ENCODE data around the gene NUDT13.
"Not testable (repeated sequence)": the region's sequence is repeated elsewhere in the genome, so short reads cannot be mapped to it uniquely, and the experiment has no call there.

The NUDT13 gene

GRCh38 chr10:73099141-73099540 is 11.1 kb upstream of the NUDT13 start:
- DNase-seq (ENCODE audit: low read depth, low spot score): no peak

GRCh38 chr10:73106301-73106700 is 4.0 kb upstream of the NUDT13 start:
- DNase-seq (ENCODE audit: low read depth, low spot score): no peak

GRCh38 chr10:73109248-73109652 is 1.0 kb upstream of the NUDT13 start:
- not testable (repeated sequence) for DNase-seq (ENCODE audit: low read depth, low spot score)

DNA sequence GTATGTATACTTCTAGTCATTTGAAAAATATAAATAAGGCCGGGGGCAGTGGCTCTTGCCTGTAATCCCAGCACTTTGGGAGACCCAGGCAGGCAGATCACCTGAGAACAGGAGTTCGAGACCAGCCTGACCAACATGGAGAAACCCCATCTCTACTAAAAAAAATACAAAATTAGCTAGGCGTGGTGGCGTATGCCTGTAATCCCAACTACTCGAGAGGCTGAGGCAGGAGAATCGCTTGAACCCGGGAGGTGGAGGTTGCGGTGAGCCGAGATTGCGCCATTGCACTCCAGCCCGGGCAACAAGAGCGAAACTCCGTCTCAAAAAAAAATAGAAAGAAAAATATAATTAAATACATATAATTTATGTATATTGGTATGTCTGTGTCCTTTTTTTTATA is 1.8 kb downstream of the NUDT13 start:
- DNase-seq (ENCODE audit: low read depth, low spot score): not testable (repeated sequence)

GRCh38 chr10:73113551-73113950 is 3.3 kb downstream of the NUDT13 start:
- DNase-seq (ENCODE audit: low read depth, low spot score): no peak

- DNase-seq (ENCODE audit: low read depth, low spot score): no peak
Measured at GRCh38 chr10:73116017-73116416, 5.8 kb downstream of the NUDT13 start.

DNA sequence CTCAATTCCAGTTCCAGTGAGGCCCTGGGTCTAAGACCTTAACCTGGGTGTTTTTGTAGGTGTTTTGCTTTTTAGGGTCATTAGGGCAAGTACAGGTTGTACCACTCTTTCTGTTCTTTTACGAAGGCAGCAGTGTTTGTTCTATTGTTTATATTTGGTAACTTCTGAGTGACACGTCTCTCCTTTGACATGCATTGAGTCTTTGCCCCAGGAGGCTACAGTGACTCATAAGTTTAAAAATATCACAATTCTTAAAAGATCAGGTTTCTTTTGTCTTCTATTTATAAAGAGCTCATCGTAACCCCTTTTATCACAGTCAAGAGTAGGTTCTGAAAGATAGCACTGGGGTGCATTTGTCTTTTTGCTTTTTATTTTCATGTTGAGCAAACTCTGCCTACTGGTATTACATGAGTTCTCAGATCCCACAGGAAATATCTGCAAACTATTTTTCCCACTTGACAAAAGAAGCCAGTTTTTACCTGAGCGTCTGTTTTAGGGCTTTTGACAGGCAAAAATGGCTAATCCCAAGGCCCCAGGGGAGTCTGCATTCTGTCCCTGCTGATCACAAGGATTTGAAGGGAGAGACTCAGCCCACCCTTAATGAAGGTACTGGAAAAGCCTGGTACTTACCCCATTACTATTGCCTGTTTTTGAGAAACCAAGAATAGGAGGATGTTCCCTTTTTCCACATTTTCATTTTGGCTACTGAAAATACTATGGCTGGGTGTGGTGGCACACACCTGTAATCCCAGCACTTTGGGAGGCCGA is 7.9 kb downstream of the NUDT13 start:
- DNase-seq (ENCODE audit: low read depth, low spot score): no peak

DNA sequence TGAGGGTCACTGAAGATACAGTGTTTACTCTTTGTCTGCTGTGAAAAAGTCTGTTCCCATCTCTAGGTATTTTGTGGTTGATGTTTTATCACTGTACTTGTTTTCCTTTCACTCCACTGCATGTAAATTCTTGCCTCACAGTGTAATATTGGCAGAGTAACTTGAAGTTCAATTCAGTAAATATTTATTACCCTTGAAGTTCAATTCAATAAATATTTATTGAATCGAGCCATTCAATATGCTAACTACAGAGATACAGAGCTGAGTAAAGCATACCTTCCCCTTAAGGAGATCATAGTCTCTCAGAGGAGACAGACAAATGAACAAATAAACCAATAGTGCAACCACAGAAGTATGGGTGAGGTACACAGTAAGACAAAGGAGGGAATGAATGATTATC is 9.2 kb downstream of the NUDT13 start:
- no peak for DNase-seq (ENCODE audit: low read depth, low spot score)

- DNase-seq (ENCODE audit: low read depth, low spot score): no peak
Measured at GRCh38 chr10:73119952-73120351, 9.7 kb downstream of the NUDT13 start.

DNA sequence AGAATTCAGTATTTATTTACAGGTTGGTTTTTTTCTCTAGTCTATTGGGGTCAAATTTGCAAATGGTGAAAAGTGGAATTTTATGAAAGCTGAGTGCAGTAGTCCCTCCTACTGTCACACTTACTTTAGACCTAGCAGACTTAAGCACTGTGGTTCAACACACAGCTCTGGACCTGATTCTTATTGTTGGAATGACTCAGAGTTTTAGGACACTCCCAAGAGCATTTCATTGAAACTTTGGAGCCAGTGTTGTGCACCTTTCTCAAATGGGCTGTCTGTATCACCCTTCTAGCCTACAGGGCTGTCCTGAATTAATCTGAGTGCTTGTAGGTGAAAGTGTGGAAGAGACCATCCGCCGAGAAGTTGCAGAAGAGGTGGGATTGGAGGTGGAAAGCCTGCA is 16.1 kb downstream of the NUDT13 start:
- DNase-seq (ENCODE audit: low read depth, low spot score): no peak

- no peak for DNase-seq (ENCODE audit: low read depth, low spot score)
Measured at GRCh38 chr10:73131301-73131700, 21.0 kb downstream of the NUDT13 start.

DNA sequence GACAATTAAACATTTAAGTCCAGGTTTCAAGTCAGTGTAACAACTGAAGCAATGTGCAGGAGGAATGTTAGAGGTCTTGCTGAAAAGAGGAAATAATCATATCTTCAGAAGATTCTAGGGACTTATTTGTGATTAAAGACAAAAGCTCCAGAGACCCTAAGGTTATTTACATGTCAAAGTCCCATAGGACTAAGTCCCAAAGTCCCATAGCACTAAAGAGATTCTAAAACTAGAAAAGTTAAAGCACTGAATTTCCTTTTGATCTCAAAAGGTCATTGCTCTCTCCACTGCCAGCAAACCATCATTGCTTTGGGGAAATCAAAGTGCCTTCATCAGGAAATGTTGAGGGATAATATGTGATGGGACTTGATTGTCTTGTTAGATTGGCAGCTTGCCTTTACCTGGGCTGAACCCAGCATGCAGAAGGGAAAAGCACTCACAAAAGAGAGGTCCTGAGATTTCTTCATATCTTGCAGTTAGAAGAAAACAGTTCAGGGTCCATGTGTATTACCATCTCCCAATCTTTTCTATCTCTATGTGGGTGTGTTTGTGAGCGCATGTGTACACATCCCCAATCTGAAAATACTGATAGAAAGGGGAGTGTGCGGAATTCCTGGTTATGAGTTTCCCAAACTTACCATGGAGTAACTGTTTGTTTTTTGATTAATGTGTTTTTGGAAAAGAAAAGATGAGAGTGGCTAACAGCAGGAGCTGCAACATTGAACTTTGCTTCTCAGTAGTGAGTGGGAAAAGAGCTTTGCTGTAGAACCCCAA is 21.8 kb downstream of the NUDT13 start:
- DNase-seq (ENCODE audit: low read depth, low spot score): no peak

- DNase-seq (ENCODE audit: low read depth, low spot score): no peak
Measured at GRCh38 chr10:73134727-73135126, 24.5 kb downstream of the NUDT13 start.

DNA sequence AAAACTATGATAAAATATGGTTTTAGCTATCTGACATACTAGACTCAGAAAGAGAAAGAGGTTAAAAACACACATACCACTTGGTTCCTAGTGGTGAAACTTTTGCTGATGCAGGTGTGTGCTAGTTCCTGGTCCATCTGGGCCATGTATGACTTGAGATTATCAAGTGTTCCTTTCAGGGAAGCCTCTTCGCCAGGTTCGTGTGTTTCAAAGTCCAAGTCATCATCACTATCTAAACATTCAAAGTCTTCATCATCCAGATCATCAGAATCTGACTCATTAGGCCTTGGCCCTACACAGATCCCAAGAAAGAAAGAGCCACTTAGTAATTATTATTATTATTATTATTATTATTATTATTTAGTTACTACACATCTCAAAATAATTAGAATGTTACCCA is 26.4 kb downstream of the NUDT13 start:
- DNase-seq (ENCODE audit: low read depth, low spot score): no peak

- DNase-seq (ENCODE audit: low read depth, low spot score): no peak
Measured at GRCh38 chr10:73139251-73139650, 29.0 kb downstream of the NUDT13 start.

- DNase-seq (ENCODE audit: low read depth, low spot score): no peak
Measured at GRCh38 chr10:73141603-73142002, 31.3 kb downstream of the NUDT13 start.

GRCh38 chr10:73150633-73151413 is 40.6 kb downstream of the NUDT13 start:
- not testable (repeated sequence) for DNase-seq (ENCODE audit: low read depth, low spot score)

- no peak for DNase-seq (ENCODE audit: low read depth, low spot score)
Measured at GRCh38 chr10:73152009-73152408, 41.8 kb downstream of the NUDT13 start.

DNA sequence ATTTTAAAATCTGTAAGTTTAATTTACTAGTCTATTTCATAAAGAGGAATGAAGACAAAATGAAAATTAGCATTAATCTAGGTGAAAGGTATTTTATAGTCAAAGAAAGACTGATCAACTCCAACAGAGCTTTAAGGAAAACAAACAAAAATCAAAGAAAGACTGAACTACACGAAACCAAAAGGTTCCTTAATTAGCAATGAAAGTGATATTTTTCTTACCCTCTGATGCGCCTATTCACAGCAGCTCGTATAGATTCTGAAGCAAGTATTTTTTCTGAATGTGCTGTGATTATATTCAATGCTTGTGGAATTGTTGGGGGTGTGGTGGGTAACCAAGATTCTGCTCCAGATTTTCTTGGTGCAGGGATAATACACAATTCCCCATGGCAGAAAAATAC is 45.8 kb downstream of the NUDT13 start:
- no peak for DNase-seq (ENCODE audit: low read depth, low spot score)

DNA sequence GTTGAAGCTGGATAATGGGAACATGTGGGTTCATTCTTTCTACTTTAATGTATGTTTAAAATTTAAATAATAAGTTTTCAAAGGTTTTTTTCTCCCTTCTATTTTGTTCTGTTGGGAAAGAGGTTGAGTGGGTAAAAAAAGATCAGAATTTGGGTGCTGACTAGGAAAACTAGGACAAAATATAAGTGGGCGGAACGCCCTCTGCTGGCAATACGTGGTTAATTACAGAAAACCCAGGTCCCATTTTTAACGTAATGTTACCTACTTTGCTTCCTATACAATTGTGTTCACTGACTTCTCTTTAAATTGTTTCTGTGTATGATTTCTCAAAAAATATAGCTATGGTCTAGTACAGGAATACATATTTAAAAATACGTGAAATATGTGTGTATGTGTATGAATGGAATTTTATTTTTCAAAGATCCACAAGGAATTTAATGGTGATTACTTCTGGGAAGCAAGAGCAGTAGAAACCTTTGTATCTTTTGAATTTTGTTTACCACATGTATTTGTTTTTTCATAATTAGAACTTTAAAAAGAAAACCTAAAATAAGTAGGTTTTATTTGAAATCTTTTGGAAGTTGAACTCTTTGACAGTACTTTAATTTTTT is 48.9 kb downstream of the NUDT13 start:
- peak; percentile 4 for DNase-seq (ENCODE audit: low read depth, low spot score)

DNA sequence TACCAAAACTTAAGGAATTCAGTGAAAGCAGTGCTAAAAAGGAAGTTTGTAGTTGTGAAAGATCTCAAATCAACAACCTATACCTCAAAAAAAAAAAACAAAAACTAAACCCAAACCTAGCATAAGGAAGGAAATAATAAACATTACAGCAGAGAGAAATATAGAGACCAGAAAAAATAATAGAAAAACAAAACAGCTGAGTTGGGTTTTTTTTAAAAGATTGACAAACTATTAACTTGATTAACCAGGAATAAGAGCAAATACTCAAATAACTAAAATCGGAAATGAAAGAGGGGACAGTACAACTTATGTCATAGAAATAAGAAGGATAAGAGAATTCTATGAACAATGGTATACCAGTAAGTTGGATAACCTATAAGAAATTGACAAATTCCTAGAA is 50.8 kb downstream of the NUDT13 start:
- no peak for DNase-seq (ENCODE audit: low read depth, low spot score)

DNA sequence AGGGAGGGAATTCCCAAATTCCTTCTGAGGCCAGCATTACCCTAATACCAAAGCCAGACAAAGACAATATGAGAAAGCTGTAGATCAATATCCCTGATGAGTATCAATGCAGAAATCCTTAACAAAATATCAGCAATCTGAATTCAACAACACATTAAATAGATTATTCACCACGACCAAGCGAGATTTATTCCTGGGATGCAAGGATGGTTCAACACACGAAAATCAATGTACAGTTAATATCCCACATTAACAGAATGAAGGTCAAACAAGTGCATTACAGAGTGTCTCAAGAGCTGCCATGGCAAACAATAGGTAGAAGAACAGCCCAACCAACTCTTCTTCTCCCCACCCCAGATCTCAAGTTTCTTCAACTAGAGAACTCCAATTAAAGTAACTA is 51.4 kb downstream of the NUDT13 start:
- DNase-seq (ENCODE audit: low read depth, low spot score): no peak

Data from brain pericyte (primary cell).